Fibroblast of lung (primary cell): Measurements from ENCODE around the gene CLPTM1L. TPM values are rescaled to one million over a fixed set of nuclear protein-coding genes. Genes with fewer than 3 reads are reported as not detected.
"Not testable (repeated sequence)": the region's sequence is repeated elsewhere in the genome, so short reads cannot be mapped to it uniquely, and the experiment has no call there.

Source experiments
- DNase-seq, 2 donors: peaks; one replicate each; pipeline versions ENCODE4 v3.0.0 to v3.0.0-alpha.2; 2010; ENCODE audit warnings: low read depth in 2 of 2
- H2AFZ ChIP-seq: 2 replicates; pipeline ENCODE4 v1.5.1; 2012; ENCODE audit warnings: low read length, control low read depth, inconsistent platforms
- H3K27ac ChIP-seq: 2 replicates; pipeline ENCODE4 v1.5.1; 2011; ENCODE audit warnings: low read length, control low read depth; ENCODE audit not compliant: insufficient read depth
- H3K27me3 ChIP-seq: 2 replicates; pipeline ENCODE4 v1.5.1; 2011; ENCODE audit warnings: mild to moderate bottlenecking, low read length; ENCODE audit not compliant: control insufficient read depth, insufficient read depth
- H3K36me3 ChIP-seq: 2 replicates; pipeline ENCODE4 v1.5.1; 2011; ENCODE audit warnings: low read length; ENCODE audit not compliant: control insufficient read depth, insufficient read depth
- H3K4me1 ChIP-seq: 2 replicates; pipeline ENCODE4 v1.5.1; 2011; ENCODE audit warnings: low read length; ENCODE audit not compliant: control insufficient read depth, insufficient read depth; ENCODE audit errors: extremely low read depth
- H3K4me2 ChIP-seq: 2 replicates; pipeline ENCODE4 v1.5.1; 2011; ENCODE audit warnings: low read length, control low read depth; ENCODE audit not compliant: insufficient read depth; ENCODE audit errors: extremely low read depth
- H3K4me3 ChIP-seq, 4 experiments: fragments of 200-600 bp in 1 of 4; sonication (generic) in 1 of 4; replicated peaks in 1 of 4; 2 replicates each; pipeline ENCODE4 v1.5.1; 2011 to 2016; ENCODE audit warnings: low read length in 4 of 4, low read depth in 3 of 4, mild to moderate bottlenecking in 3 of 4, control low read depth in 2 of 4, inconsistent platforms in 1 of 4, mixed read lengths in 1 of 4; ENCODE audit not compliant: insufficient read depth in 1 of 4; ENCODE audit errors: control extremely low read depth in 1 of 4
- H3K79me2 ChIP-seq: 2 replicates; pipeline ENCODE4 v1.5.1; 2012; ENCODE audit warnings: mild to moderate bottlenecking, low read length, inconsistent platforms; ENCODE audit not compliant: control insufficient read depth, insufficient read depth
- H3K9ac ChIP-seq: 2 replicates; pipeline ENCODE4 v1.5.1; 2011; ENCODE audit warnings: mild to moderate bottlenecking, low read length, control low read depth; ENCODE audit not compliant: insufficient read depth
- H3K9me3 ChIP-seq: 2 replicates; pipeline ENCODE4 v1.5.1; 2012; ENCODE audit warnings: low read depth, low read length; ENCODE audit not compliant: control insufficient read depth, insufficient read depth
- H4K20me1 ChIP-seq: 2 replicates; pipeline ENCODE4 v1.5.1; 2011; ENCODE audit warnings: low read length; ENCODE audit not compliant: control insufficient read depth, insufficient read depth; ENCODE audit errors: extremely low read depth
- CTCF ChIP-seq, 2 donors: IDR thresholded peaks in 1 of 2; conservative IDR thresholded peaks in 1 of 2; 1 replicate in 1 of 2; 2 replicates in 1 of 2; pipeline ENCODE4 v1.5.1; 2011 to 2012; ENCODE audit warnings: low read length in 2 of 2, control low read depth in 1 of 2, inconsistent platforms in 1 of 2, low read depth in 1 of 2, mild to moderate bottlenecking in 1 of 2
- EZH2 ChIP-seq: IDR thresholded peaks from 2 replicates; pipeline ENCODE4 v1.5.1; 2012; ENCODE audit warnings: low read length, control low read depth, mild to moderate bottlenecking; ENCODE audit errors: missing control alignments
- polyA plus RNA-seq, 2 donors: library from polyadenylated mRNA; depleted of rRNA in 1 of 2; stranded (reverse) in 1 of 2; unstranded in 1 of 2; fragments of >200 nt; gene quantifications; 2 replicates each; pipeline ENCODE4 v1.2.1, GENCODE V29; 2011 to 2012; ENCODE audit warnings: missing spikeins in 1 of 2
- total RNA-seq: library from RNA; depleted of rRNA; stranded (reverse); fragments of >200 nt; gene quantifications from 2 replicates; pipeline ENCODE4 v1.2.1, GENCODE V29; 2014

The CLPTM1L gene
- total and polyA plus RNA-seq, 2 donors (not counting 1 experiment from before 2014, with no cell fraction given) = 89.3 to 215 TPM

GRCh38 chr5:1330146-1330846, 14.6 kb downstream of the CLPTM1L start:
- no peaks in the 10 kb centered on the region for H3K9me3 ChIP-seq
- peak in 1 of 2 donors; percentile 36 for DNase-seq
- H3K27ac ChIP-seq = no peak overlapping the region
- no peak overlapping the region for H2AFZ ChIP-seq
- H4K20me1 ChIP-seq = no peaks in the 10 kb centered on the region
- H3K9ac ChIP-seq = no peak overlapping the region
- no peak overlapping the region for H3K4me2 ChIP-seq
- no peaks in the 10 kb centered on the region for H3K79me2 ChIP-seq
- H3K36me3 ChIP-seq = peaks cover 16% of the 10 kb centered on the region
- TF ChIP-seq EZH2 = no peak
- TF ChIP-seq CTCF (conservative IDR thresholded peaks at IDR 0.05 in 1 of 2, IDR thresholded peaks at IDR 0.05 in 1 of 2; ENCODE audit: low read depth in 1 of 2, low read length in 2 of 2) = no peak
- peaks cover 8% of the 10 kb centered on the region for H3K4me1 ChIP-seq
- H3K27me3 ChIP-seq = no peaks in the 10 kb centered on the region
- H3K4me3 ChIP-seq = no peak overlapping the region

- no peaks in the 10 kb centered on the region for H3K27me3 ChIP-seq
- H3K36me3 ChIP-seq = peaks cover 20% of the 10 kb centered on the region
- H3K4me3 ChIP-seq = no peak overlapping the region
- no peak for DNase-seq
- no peak overlapping the region for H3K4me2 ChIP-seq
- H3K4me1 ChIP-seq = peaks cover 8% of the 10 kb centered on the region
- no peak overlapping the region for H2AFZ ChIP-seq
- no peaks in the 10 kb centered on the region for H3K79me2 ChIP-seq
- no peaks in the 10 kb centered on the region for H4K20me1 ChIP-seq
- no peak overlapping the region for H3K9ac ChIP-seq
- no peak overlapping the region for H3K27ac ChIP-seq
- no peaks in the 10 kb centered on the region for H3K9me3 ChIP-seq
- no peak for TF ChIP-seq EZH2
- no peak for TF ChIP-seq CTCF (conservative IDR thresholded peaks at IDR 0.05 in 1 of 2, IDR thresholded peaks at IDR 0.05 in 1 of 2; ENCODE audit: low read depth in 1 of 2, low read length in 2 of 2)
Measured at GRCh38 chr5:1329111-1329579, 15.8 kb downstream of the CLPTM1L start.

GRCh38 chr5:1328237-1329110, 16.4 kb downstream of the CLPTM1L start:
- not testable (repeated sequence) for H3K9me3 ChIP-seq, H3K9ac ChIP-seq, H3K27me3 ChIP-seq, H3K79me2 ChIP-seq, H4K20me1 ChIP-seq, H2AFZ ChIP-seq, H3K4me3 ChIP-seq, H3K4me1 ChIP-seq, H3K27ac ChIP-seq
- H3K4me2 ChIP-seq = peak overlapping the region; percentile 13
- peaks cover 20% of the 10 kb centered on the region for H3K36me3 ChIP-seq
- DNase-seq = peak; percentile 17 to 29

GRCh38 chr5:1326901-1327756, 17.8 kb downstream of the CLPTM1L start:
- H3K27me3 ChIP-seq, H3K4me2 ChIP-seq, H3K4me3 ChIP-seq, H3K9me3 ChIP-seq, H2AFZ ChIP-seq, H3K79me2 ChIP-seq, H3K9ac ChIP-seq, H4K20me1 ChIP-seq, H3K4me1 ChIP-seq: not testable (repeated sequence)
- Histone ChIP-seq H3K36me3 (peaks cover 22% of the 10 kb centered on the region), H3K27ac (peak overlapping the region; percentile 73)
- peak; percentile 3 to 47 for DNase-seq

- not testable (repeated sequence) for H3K79me2 ChIP-seq, H2AFZ ChIP-seq, H4K20me1 ChIP-seq, H3K4me2 ChIP-seq, H3K4me1 ChIP-seq, H3K4me3 ChIP-seq, DNase-seq, H3K9me3 ChIP-seq, H3K9ac ChIP-seq, H3K27me3 ChIP-seq
- Histone ChIP-seq H3K36me3 (peaks cover 21% of the 10 kb centered on the region), H3K27ac (peak overlapping the region; percentile 22)
Measured at GRCh38 chr5:1326532-1326875, 18.4 kb downstream of the CLPTM1L start.
